Gastroesophageal sphincter (tissue), 4 donors: ENCODE results near the gene IL9. TPM values are rescaled to one million over a fixed set of nuclear protein-coding genes. Genes with fewer than 3 reads are reported as not detected.

Experiments
- ATAC-seq: fragments of 150-250 bp; one replicate; pipeline ENCODE4 v1.9.1; 2016; ENCODE audit warnings: mild to moderate bottlenecking, moderate library complexity
- H3K27ac ChIP-seq, 4 donors: fragments of 200-600 bp; sonication (generic) in 3 of 4; 1 replicate in 3 of 4; 2 replicates in 1 of 4; pipeline ENCODE4 v1.5.1; 2016 to 2019
- H3K27me3 ChIP-seq: fragments of 200-600 bp; sonication (generic); one replicate; pipeline ENCODE4 v1.5.1; 2019
- H3K36me3 ChIP-seq, 2 donors: fragments of 200-600 bp; sonication (generic); one replicate each; pipeline ENCODE4 v1.5.1; 2019; ENCODE audit warnings: control low read depth in 1 of 2
- H3K4me1 ChIP-seq, 3 donors: fragments of 200-600 bp; sonication (generic); 1 replicate in 2 of 3; 2 replicates in 1 of 3; pipeline ENCODE4 v1.5.1; 2016 to 2019; ENCODE audit warnings: control low read depth in 2 of 3
- H3K4me3 ChIP-seq, 2 donors: fragments of 200-600 bp; sonication (generic); one replicate each; pipeline ENCODE4 v1.5.1; 2019; ENCODE audit warnings: mild to moderate bottlenecking in 1 of 2, moderate library complexity in 1 of 2
- H3K9me3 ChIP-seq, 3 donors: fragments of 200-600 bp; sonication (generic); one replicate each; pipeline ENCODE4 v1.5.1; 2017 to 2019; ENCODE audit warnings: control low read depth in 2 of 3
- CTCF ChIP-seq, 4 experiments: fragments of 200-600 bp in 2 of 4; fragments of 450-650 bp in 2 of 4; sonication (generic) in 1 of 4; IDR thresholded peaks; one replicate each; pipeline ENCODE4 v1.5.1; 2017 to 2019; ENCODE audit warnings: antibody characterized with exemption in 4 of 4, mild to moderate bottlenecking in 2 of 4, moderate library complexity in 2 of 4
- EP300 ChIP-seq: sonication (generic); formaldehyde crosslinking; IDR thresholded peaks from one replicate; pipeline ENCODE4 v1.6.1; 2017; ENCODE audit warnings: antibody characterized with exemption, mild to moderate bottlenecking
- POLR2A ChIP-seq, 2 donors: fragments of 450-650 bp; IDR thresholded peaks; one replicate each; pipeline ENCODE4 v1.6.1; 2017; ENCODE audit warnings: antibody characterized with exemption in 2 of 2, mild to moderate bottlenecking in 2 of 2, moderate library complexity in 1 of 2
- POLR2AphosphoS5 ChIP-seq: sonication (generic); formaldehyde crosslinking; IDR thresholded peaks from one replicate; pipeline ENCODE4 v1.6.1; 2017; ENCODE audit warnings: antibody characterized with exemption
- WGBS, 2 donors: methylation state at CpG; one replicate each; pipeline ENCODE4 v1.1.5; 2018; ENCODE audit warnings: low coverage in 1 of 2; 5-methylcytosine and 5-hydroxymethylcytosine counted together
- total RNA-seq, 4 donors: library from RNA; depleted of rRNA; stranded (reverse); fragments of >200 nt; gene quantifications; one replicate each; pipeline ENCODE4 v1.1.0, GENCODE V29; 2016

Gene IL9
- total RNA-seq, 4 donors from 2014 or later, result not detected

GRCh38 chr5:135868681-135869080, 27.0 kb downstream of the IL9 start:
- Histone ChIP-seq H3K27ac (no peak overlapping the region), H3K9me3 (peaks cover 0 to 4% (median 0%) of the 10 kb centered on the region in 3 donors), H3K27me3 (no peaks in the 10 kb centered on the region), H3K4me3 (no peak overlapping the region), H3K36me3 (no peaks in the 10 kb centered on the region), H3K4me1 (no peaks in the 10 kb centered on the region)
- 51 to 68% methylated on average over 2 of the region's 2 CpGs for WGBS, 2 donors
- TF ChIP-seq EP300, result no peak
- TF ChIP-seq CTCF (IDR thresholded peaks at IDR 0.05), result no peak
- no peak for TF ChIP-seq POLR2AphosphoS5
- no peak for TF ChIP-seq POLR2A (IDR thresholded peaks at IDR 0.05)
- no peak for ATAC-seq

- H3K4me3 ChIP-seq, result no peak overlapping the region
- H3K27ac ChIP-seq, result no peak overlapping the region
- no peaks in the 10 kb centered on the region for H3K4me1 ChIP-seq
- no peak for ATAC-seq
- H3K36me3 ChIP-seq, result no peaks in the 10 kb centered on the region
- H3K9me3 ChIP-seq, result peaks cover 0 to 4% (median 0%) of the 10 kb centered on the region in 3 donors
- TF ChIP-seq POLR2AphosphoS5 (no peak), POLR2A (IDR thresholded peaks at IDR 0.05) (no peak), CTCF (IDR thresholded peaks at IDR 0.05) (no peak), EP300 (no peak)
- no peaks in the 10 kb centered on the region for H3K27me3 ChIP-seq
Observed at GRCh38 chr5:135867599-135867998, 28.0 kb downstream of the IL9 start.

GRCh38 chr5:135866016-135866415, 29.6 kb downstream of the IL9 start:
- 71 to 83% methylated on average over 1 to 2 of the region's 2 CpGs for WGBS, 2 donors
- peaks cover 0 to 4% (median 0%) of the 10 kb centered on the region in 3 donors for H3K9me3 ChIP-seq
- H3K4me1 ChIP-seq, result no peaks in the 10 kb centered on the region
- H3K27me3 ChIP-seq, result no peaks in the 10 kb centered on the region
- H3K4me3 ChIP-seq, result no peak overlapping the region
- H3K36me3 ChIP-seq, result no peaks in the 10 kb centered on the region
- ATAC-seq, result no peak
- H3K27ac ChIP-seq, result no peak overlapping the region
- no peak for TF ChIP-seq POLR2A (IDR thresholded peaks at IDR 0.05)

GRCh38 chr5:135864503-135865435, 30.9 kb downstream of the IL9 start:
- H3K4me3 ChIP-seq, result no peak overlapping the region
- 67 to 75% methylated on average over 2 to 3 of the region's 3 CpGs for WGBS, 2 donors
- no peaks in the 10 kb centered on the region for H3K4me1 ChIP-seq
- H3K9me3 ChIP-seq, result peaks cover 0 to 4% (median 0%) of the 10 kb centered on the region in 3 donors
- no peaks in the 10 kb centered on the region for H3K36me3 ChIP-seq
- TF ChIP-seq POLR2A (IDR thresholded peaks at IDR 0.05), result no peak
- TF ChIP-seq POLR2AphosphoS5, result no peak
- no peak for TF ChIP-seq CTCF (IDR thresholded peaks at IDR 0.05)
- no peak for TF ChIP-seq EP300
- H3K27me3 ChIP-seq, result no peaks in the 10 kb centered on the region
- no peak overlapping the region for H3K27ac ChIP-seq
- no peak for ATAC-seq

GRCh38 chr5:135862744-135863143, 32.9 kb downstream of the IL9 start:
- H3K36me3 ChIP-seq, result no peaks in the 10 kb centered on the region
- ATAC-seq, result no peak
- H3K27ac ChIP-seq, result no peak overlapping the region
- no peaks in the 10 kb centered on the region for H3K4me1 ChIP-seq
- no peaks in the 10 kb centered on the region for H3K27me3 ChIP-seq
- TF ChIP-seq POLR2AphosphoS5 (no peak), CTCF (IDR thresholded peaks at IDR 0.05) (no peak), POLR2A (IDR thresholded peaks at IDR 0.05) (no peak), EP300 (no peak)
- peaks cover 0 to 4% (median 0%) of the 10 kb centered on the region in 3 donors for H3K9me3 ChIP-seq
- H3K4me3 ChIP-seq, result no peak overlapping the region
- WGBS, 2 donors, result 87 to 100% methylated on average over 2 of the region's 2 CpGs
